ENCODE measurements around the gene ROR1.

DNA sequence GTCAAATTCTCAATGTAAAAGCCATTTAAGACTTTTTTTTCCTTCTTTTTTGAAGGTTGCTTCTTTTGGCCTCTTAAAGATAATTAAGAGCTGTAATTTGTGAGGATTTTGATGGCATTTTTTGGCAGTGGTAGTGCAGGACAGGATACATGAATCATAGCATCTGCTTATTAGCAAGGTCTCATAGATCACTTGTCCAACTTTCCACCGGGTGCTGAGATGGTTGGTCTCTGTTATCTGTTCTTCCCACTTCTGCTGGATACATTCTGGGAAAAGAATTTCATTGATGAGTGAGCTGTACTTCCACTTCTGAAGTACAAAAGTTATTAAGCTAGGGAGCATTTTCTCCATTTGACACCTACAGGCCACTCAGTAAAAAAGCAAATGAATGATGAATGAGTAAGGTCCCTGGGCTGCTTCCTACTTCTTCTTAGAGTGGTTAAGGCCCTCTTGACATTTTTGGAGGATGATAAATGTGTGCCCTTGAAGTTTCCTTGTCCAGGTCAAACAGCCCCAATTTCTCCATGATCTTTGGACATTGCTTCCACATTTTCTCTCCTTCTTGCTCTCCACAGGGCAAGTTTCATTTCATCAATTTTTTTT lies 100.6 kb downstream of the ROR1 start:
- TF ChIP-seq, protein P1, sequence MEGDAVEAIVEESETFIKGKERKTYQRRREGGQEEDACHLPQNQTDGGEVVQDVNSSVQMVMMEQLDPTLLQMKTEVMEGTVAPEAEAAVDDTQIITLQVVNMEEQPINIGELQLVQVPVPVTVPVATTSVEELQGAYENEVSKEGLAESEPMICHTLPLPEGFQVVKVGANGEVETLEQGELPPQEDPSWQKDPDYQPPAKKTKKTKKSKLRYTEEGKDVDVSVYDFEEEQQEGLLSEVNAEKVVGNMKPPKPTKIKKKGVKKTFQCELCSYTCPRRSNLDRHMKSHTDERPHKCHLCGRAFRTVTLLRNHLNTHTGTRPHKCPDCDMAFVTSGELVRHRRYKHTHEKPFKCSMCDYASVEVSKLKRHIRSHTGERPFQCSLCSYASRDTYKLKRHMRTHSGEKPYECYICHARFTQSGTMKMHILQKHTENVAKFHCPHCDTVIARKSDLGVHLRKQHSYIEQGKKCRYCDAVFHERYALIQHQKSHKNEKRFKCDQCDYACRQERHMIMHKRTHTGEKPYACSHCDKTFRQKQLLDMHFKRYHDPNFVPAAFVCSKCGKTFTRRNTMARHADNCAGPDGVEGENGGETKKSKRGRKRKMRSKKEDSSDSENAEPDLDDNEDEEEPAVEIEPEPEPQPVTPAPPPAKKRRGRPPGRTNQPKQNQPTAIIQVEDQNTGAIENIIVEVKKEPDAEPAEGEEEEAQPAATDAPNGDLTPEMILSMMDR (IDR thresholded peaks at IDR 0.05): no peak
- TF ChIP-seq POLR2A (IDR thresholded peaks at IDR 0.05): no peak
- no peak for TF ChIP-seq EP300 (IDR thresholded peaks at IDR 0.05)
